ENCODE measurements around the gene TF. TPM values are rescaled to one million over a fixed set of nuclear protein-coding genes. Genes with fewer than 3 reads are reported as not detected.

TF gene
- total RNA-seq, 1 donor from 2014 or later: 2.8 TPM

GRCh38 chr3:133838916-133839800 is 93.0 kb downstream of the TF start:
- ATAC-seq (no peak), DNase-seq (no peak)
- Histone ChIP-seq H3K4me1 (no peaks in the 10 kb centered on the region), H3K27me3 (ENCODE audit: low read depth) (no peaks in the 10 kb centered on the region), H3K36me3 (no peaks in the 10 kb centered on the region), H3K27ac (no peak overlapping the region), H3K4me3 (no peak overlapping the region), H3K9me3 (no peaks in the 10 kb centered on the region)
- no peak for TF ChIP-seq CTCF (IDR thresholded peaks at IDR 0.05)
- intact Hi-C loops (cut with DNase I): no loop called here

- Histone ChIP-seq H3K27me3 (ENCODE audit: low read depth) (no peaks in the 10 kb centered on the region), H3K4me1 (no peaks in the 10 kb centered on the region), H3K9me3 (no peaks in the 10 kb centered on the region), H3K27ac (no peak overlapping the region), H3K4me3 (no peak overlapping the region), H3K36me3 (no peaks in the 10 kb centered on the region)
- no peak for TF ChIP-seq CTCF (IDR thresholded peaks at IDR 0.05)
- no peak for DNase-seq
- intact Hi-C loops (cut with DNase I): no loop called here
- ATAC-seq: no peak
These were observed 94.0 kb downstream of the TF start for GRCh38 chr3:133840055-133840737.

- no peak for TF ChIP-seq CTCF (IDR thresholded peaks at IDR 0.05)
- H3K27me3 ChIP-seq (ENCODE audit: low read depth): no peaks in the 10 kb centered on the region
- ATAC-seq (no peak), DNase-seq (no peak)
- H3K4me1 ChIP-seq: no peaks in the 10 kb centered on the region
- no peak overlapping the region for H3K4me3 ChIP-seq
- no peak overlapping the region for H3K27ac ChIP-seq
- intact Hi-C loops (cut with DNase I): no loop called here
- H3K36me3 ChIP-seq: no peaks in the 10 kb centered on the region
- H3K9me3 ChIP-seq: no peaks in the 10 kb centered on the region
These were observed 94.6 kb downstream of the TF start for GRCh38 chr3:133840767-133841166.

GRCh38 chr3:133841196-133841595 is 95.0 kb downstream of the TF start:
- TF ChIP-seq CTCF (IDR thresholded peaks at IDR 0.05): no peak
- Histone ChIP-seq H3K4me3 (no peak overlapping the region), H3K36me3 (no peaks in the 10 kb centered on the region), H3K27ac (no peak overlapping the region), H3K27me3 (ENCODE audit: low read depth) (no peaks in the 10 kb centered on the region), H3K4me1 (no peaks in the 10 kb centered on the region), H3K9me3 (no peaks in the 10 kb centered on the region)
- intact Hi-C loops (cut with DNase I): no loop called here
- no peak for DNase-seq
- no peak for ATAC-seq

GRCh38 chr3:133842158-133842557 is 96.0 kb downstream of the TF start:
- H3K27me3 ChIP-seq (ENCODE audit: low read depth): no peaks in the 10 kb centered on the region
- no peaks in the 10 kb centered on the region for H3K36me3 ChIP-seq
- TF ChIP-seq CTCF (IDR thresholded peaks at IDR 0.05): no peak
- H3K27ac ChIP-seq: no peak overlapping the region
- no peaks in the 10 kb centered on the region for H3K4me1 ChIP-seq
- no peaks in the 10 kb centered on the region for H3K9me3 ChIP-seq
- H3K4me3 ChIP-seq: no peak overlapping the region
- no peak for DNase-seq
- ATAC-seq: no peak
- intact Hi-C loops (cut with DNase I): no loop called here

All from lower lobe of right lung (tissue), 2 donors.